SU-DHL-6 (cell line): Measurements from ENCODE around the gene GALNT17.

Source experiments
- EZH2phosphoT487 ChIP-seq: fragments of 200-600 bp; sonication (generic), shearing (Covaris generic); conservative IDR thresholded peaks from 2 replicates; pipeline ENCODE4 v1.6.1; 2018; ENCODE audit warnings: mild to moderate bottlenecking, antibody characterized with exemption, low read length, moderate library complexity, mixed read lengths
- TF ChIP-seq, protein P1 (sequence below): fragments of 200-600 bp; sonication (generic); IDR thresholded peaks from one replicate; pipeline ENCODE4 v1.5.1; 2017; ENCODE audit warnings: antibody characterized with exemption, mild to moderate bottlenecking, low read length, moderate library complexity; ENCODE audit not compliant: insufficient read depth, poor library complexity, severe bottlenecking

DNA sequence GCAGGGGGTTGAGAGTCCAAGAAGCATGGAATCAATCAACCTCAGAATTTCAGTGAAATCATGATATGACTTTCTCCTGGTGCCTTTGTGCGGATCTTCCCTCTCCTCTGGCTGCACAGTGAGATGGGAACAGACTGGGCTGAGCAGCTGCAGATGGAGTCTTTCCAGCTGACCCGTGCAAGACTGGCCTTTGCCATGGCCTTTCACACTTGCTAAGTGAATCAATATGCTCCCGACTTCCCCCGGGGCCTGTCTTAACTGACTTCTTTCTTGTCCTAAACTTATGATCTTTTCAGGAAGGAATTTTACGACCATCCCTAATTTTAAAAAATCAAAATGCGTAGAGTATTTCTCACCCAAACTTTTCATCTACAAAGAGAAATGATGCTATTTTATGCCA lies 469.9 kb downstream of the GALNT17 start:
- TF ChIP-seq, protein P1, sequence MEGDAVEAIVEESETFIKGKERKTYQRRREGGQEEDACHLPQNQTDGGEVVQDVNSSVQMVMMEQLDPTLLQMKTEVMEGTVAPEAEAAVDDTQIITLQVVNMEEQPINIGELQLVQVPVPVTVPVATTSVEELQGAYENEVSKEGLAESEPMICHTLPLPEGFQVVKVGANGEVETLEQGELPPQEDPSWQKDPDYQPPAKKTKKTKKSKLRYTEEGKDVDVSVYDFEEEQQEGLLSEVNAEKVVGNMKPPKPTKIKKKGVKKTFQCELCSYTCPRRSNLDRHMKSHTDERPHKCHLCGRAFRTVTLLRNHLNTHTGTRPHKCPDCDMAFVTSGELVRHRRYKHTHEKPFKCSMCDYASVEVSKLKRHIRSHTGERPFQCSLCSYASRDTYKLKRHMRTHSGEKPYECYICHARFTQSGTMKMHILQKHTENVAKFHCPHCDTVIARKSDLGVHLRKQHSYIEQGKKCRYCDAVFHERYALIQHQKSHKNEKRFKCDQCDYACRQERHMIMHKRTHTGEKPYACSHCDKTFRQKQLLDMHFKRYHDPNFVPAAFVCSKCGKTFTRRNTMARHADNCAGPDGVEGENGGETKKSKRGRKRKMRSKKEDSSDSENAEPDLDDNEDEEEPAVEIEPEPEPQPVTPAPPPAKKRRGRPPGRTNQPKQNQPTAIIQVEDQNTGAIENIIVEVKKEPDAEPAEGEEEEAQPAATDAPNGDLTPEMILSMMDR = no peak
- TF ChIP-seq EZH2phosphoT487 = no peak
